Astrocyte of the hippocampus (primary cell): Measurements from ENCODE around the gene CLEC12A.

Source experiments
- DNase-seq: peaks from one replicate; pipeline ENCODE4 v3.0.0; 2011; ENCODE audit warnings: low read depth, low spot score

The CLEC12A gene

DNA sequence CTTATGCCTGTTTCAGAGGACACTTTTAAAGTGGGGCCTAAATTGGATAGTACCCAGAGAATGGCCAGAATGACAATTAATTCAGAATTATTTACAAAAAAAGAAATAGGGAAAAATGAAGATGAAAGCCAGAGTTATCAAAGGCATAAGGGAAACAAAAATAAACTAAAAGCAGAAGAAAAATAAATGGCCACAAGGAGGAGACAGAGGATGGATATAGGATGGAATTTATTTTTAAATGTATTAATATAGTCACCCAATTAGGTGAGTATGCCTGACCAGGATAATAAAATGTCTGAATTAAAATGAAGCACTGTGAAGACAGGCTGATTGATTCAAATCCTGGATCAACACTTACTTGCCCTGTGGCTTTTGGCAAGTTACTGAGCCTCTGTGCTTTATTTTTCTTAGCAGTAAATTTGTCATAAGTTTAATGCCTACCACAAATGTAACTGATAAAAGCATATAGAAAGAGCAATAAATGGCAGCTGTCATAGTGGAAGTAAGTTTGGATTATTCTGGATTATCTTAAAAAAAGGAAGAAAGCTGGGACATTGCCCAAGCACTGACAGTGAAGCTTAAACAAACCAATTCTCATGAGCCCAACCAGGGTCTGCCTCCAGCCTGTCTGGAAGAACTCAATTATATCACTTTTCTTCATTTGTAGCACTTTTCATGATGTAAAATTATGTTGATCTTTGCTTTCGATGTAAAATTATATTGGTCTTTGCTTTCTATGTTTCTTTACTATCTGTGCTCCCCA, 62.8 kb downstream of the CLEC12A start:
- DNase-seq = no peak
